ENCODE results near the gene ARL5B. TPM values are rescaled to one million over a fixed set of nuclear protein-coding genes. Genes with fewer than 3 reads are reported as not detected.

ARL5B gene
- total and polyA plus RNA-seq, 2 of the 8 experiments (the other 6 are each of a cell fraction or from before 2014, with no cell fraction given), result 8.4 to 52.1 TPM

- H3K23ac ChIP-seq (ENCODE audit: insufficient read length), result no peak overlapping the region
- DNase-seq (ENCODE audit: low read depth in 1 of 2, low spot score in 2 of 2) (no peak), FAIRE-seq (no peak)
- H3K56ac ChIP-seq (replicated peaks; ENCODE audit: insufficient read length, low read depth, low read length), result no peak overlapping the region
- H3K4me2 ChIP-seq (ENCODE audit: insufficient read depth in 1 of 2, low read depth in 2 of 2, low read length in 2 of 2), result no peak overlapping the region
- H3K27ac ChIP-seq (ENCODE audit: low read depth, low read length), result no peak overlapping the region
- no peak overlapping the region for H2BK12ac ChIP-seq (ENCODE audit: low read depth, low read length)
- H3K9ac ChIP-seq (replicated peaks in 1 of 4; ENCODE audit: extremely low read depth in 1 of 4, low read depth in 3 of 4, low read length in 3 of 4), result no peak overlapping the region
- H2BK20ac ChIP-seq (ENCODE audit: low read length), result no peak overlapping the region
- H3K4me1 ChIP-seq (replicated peaks in 1 of 4; ENCODE audit: control insufficient read depth in 3 of 4, insufficient read depth in 4 of 4, low read length in 3 of 4), result no peaks in the 10 kb centered on the region
- no peaks in the 10 kb centered on the region for H3K9me3 ChIP-seq (ENCODE audit: insufficient read depth in 2 of 2, low read depth in 1 of 2, low read length in 1 of 2)
- POLR2A ChIA-PET (ENCODE audit: partially characterized antibody), result no interaction called here
- H2BK15ac ChIP-seq (ENCODE audit: low read length), result no peak overlapping the region
- no peaks in the 10 kb centered on the region; the same call in 1 of the 2 replicates for H3K79me1 ChIP-seq (ENCODE audit: low read depth, low read length)
- H3K36me3 ChIP-seq (ENCODE audit: control insufficient read depth in 2 of 4, insufficient read depth in 4 of 4, low read length in 3 of 4), result peaks cover 0 to 3% (median 0%) of the 10 kb centered on the region in 4 experiments; a peak in 4 of 8 replicates
- no peak overlapping the region for H2BK120ac ChIP-seq (replicated peaks; ENCODE audit: low read depth, low read length)
- WGBS, 2 experiments (ENCODE audit: extremely low coverage in 1 of 2, insufficient coverage in 1 of 2, insufficient read length in 1 of 2, insufficient replicate concordance in 2 of 2, low coverage in 1 of 2, low lambda C conversion rate in 2 of 2, missing lambda C conversion rate in 1 of 2), result 83% methylated on average over 4 of the region's 4 CpGs; no CpG with 5 or more reads in 1 of the 2 experiments
- H3K79me2 ChIP-seq (ENCODE audit: control insufficient read depth in 1 of 2, insufficient read depth in 2 of 2, low read length in 2 of 2), result no peaks in the 10 kb centered on the region
- peaks cover 0 to under 1% of the 10 kb centered on the region in 2 experiments for H4K20me1 ChIP-seq (replicated peaks in 1 of 2; ENCODE audit: control insufficient read depth in 1 of 2, insufficient read depth in 2 of 2, low read length in 2 of 2)
- H3K23me2 ChIP-seq (ENCODE audit: low read depth, low read length), result no peaks in the 10 kb centered on the region
- no peak overlapping the region for H3K14ac ChIP-seq (ENCODE audit: insufficient read length)
- H3K18ac ChIP-seq (ENCODE audit: extremely low read depth, low read length), result no peak overlapping the region
- H2BK5ac ChIP-seq (ENCODE audit: low read depth, low read length), result no peak overlapping the region
- CTCF ChIA-PET (ENCODE audit: partially characterized antibody), result interaction anchor here (1.2 kb wide), 1 partner anchor 19 kb away, joined by 3 read pairs; no protein-coding TSS in a partner anchor
- H2AFZ ChIP-seq (ENCODE audit: low read length), result no peak overlapping the region
- no peak overlapping the region for H2AK5ac ChIP-seq (ENCODE audit: low read depth, low read length)
- no peak overlapping the region for H3K4me3 ChIP-seq (ENCODE audit: extremely low read depth in 1 of 4, insufficient read depth in 2 of 4, low read depth in 3 of 4, low read length in 4 of 4)
- H4K5ac ChIP-seq (ENCODE audit: insufficient read length, low read depth, low read length), result no peak overlapping the region
- H4K8ac ChIP-seq (ENCODE audit: extremely low read depth, insufficient read depth, low read length), result no peak overlapping the region
- no peaks in the 10 kb centered on the region for H3K27me3 ChIP-seq (replicated peaks in 1 of 4; ENCODE audit: control insufficient read depth in 3 of 4, extremely low read depth in 1 of 4, insufficient read depth in 3 of 4, low read length in 3 of 4)
- H4K91ac ChIP-seq (replicated peaks; ENCODE audit: insufficient read length, low read length), result no peak overlapping the region
- no peak for TF ChIP-seq TEAD4 (IDR thresholded peaks at IDR 0.05; ENCODE audit: low read depth, low read length)
- H3K4ac ChIP-seq (replicated peaks; ENCODE audit: insufficient read length, low read depth, low read length), result no peak overlapping the region
These were observed 43.6 kb upstream of the ARL5B start for GRCh38 chr10:18615618-18616017.

All from H1 (cell line).